SJSA1 (cell line): ENCODE data around the gene NFRKB. TPM values are rescaled to one million over a fixed set of nuclear protein-coding genes. Genes with fewer than 3 reads are reported as not detected.

Experiments used
- DNase-seq, 2 experiments: peaks; one replicate each; pipeline ENCODE4 v3.0.0-alpha.2; 2015 to 2020; ENCODE audit warnings: low spot score in 2 of 2, low read depth in 1 of 2
- H3K27ac ChIP-seq: fragments of 250-450 bp; sonication (Bioruptor Pico); 2 replicates; pipeline ENCODE4 v1.5.1; 2020; ENCODE audit warnings: mild to moderate bottlenecking, moderate library complexity
- H3K27me3 ChIP-seq: fragments of 250-450 bp; sonication (Bioruptor Pico); replicated peaks from 2 replicates; pipeline ENCODE4 v1.5.1; 2020; ENCODE audit warnings: mild to moderate bottlenecking, moderate library complexity
- H3K36me3 ChIP-seq: fragments of 250-450 bp; sonication (Bioruptor Pico); 2 replicates; pipeline ENCODE4 v1.5.1; 2020; ENCODE audit warnings: mild to moderate bottlenecking
- H3K4me1 ChIP-seq: fragments of 250-450 bp; sonication (Bioruptor Pico); replicated peaks from 2 replicates; pipeline ENCODE4 v1.6.1; 2021; ENCODE audit warnings: mild to moderate bottlenecking
- H3K4me3 ChIP-seq: fragments of 250-450 bp; sonication (Bioruptor Pico); 2 replicates; pipeline ENCODE4 v1.5.1; 2020; ENCODE audit warnings: mild to moderate bottlenecking
- H3K9me3 ChIP-seq: fragments of 250-450 bp; sonication (Bioruptor Pico); replicated peaks from 2 replicates; pipeline ENCODE4 v1.5.1; 2020; ENCODE audit warnings: mild to moderate bottlenecking
- total RNA-seq: library from RNA; depleted of rRNA; stranded (reverse); fragments of >200 nt; shearing (Covaris generic); gene quantifications from 2 replicates; pipeline ENCODE4 v1.2.3, GENCODE V29; 2014

NFRKB gene
- total RNA-seq, 1 experiment from 2014 or later = 19.6 TPM

GRCh38 chr11:129928923-129929692, 33.7 kb upstream of the NFRKB start:
- H3K27me3 ChIP-seq = no peaks in the 10 kb centered on the region
- no peak overlapping the region for H3K27ac ChIP-seq
- H3K9me3 ChIP-seq = no peaks in the 10 kb centered on the region
- DNase-seq = no peak
- no peaks in the 10 kb centered on the region for H3K4me1 ChIP-seq
- H3K4me3 ChIP-seq = no peak overlapping the region
- H3K36me3 ChIP-seq = no peaks in the 10 kb centered on the region

GRCh38 chr11:129922674-129923073, 27.3 kb upstream of the NFRKB start:
- H3K27ac ChIP-seq = no peak overlapping the region
- DNase-seq = no peak
- 0 out of 2 replicates have a peak, but pooled peaks cover 7% of the 10 kb centered on the region for H3K36me3 ChIP-seq

GRCh38 chr11:129918361-129918760, 23.0 kb upstream of the NFRKB start:
- Histone ChIP-seq H3K9me3 (no peaks in the 10 kb centered on the region), H3K4me3 (no peak overlapping the region), H3K27ac (no peak overlapping the region), H3K36me3 (0 out of 2 replicates have a peak, but pooled peaks cover 7% of the 10 kb centered on the region), H3K4me1 (no peaks in the 10 kb centered on the region), H3K27me3 (no peaks in the 10 kb centered on the region)
- DNase-seq = no peak

More at GRCh38 chr11:129922674-129923073, 27.3 kb upstream of the NFRKB start:
- Histone ChIP-seq H3K4me1 (no peaks in the 10 kb centered on the region), H3K27me3 (no peaks in the 10 kb centered on the region), H3K9me3 (no peaks in the 10 kb centered on the region), H3K4me3 (no peak overlapping the region)

- Histone ChIP-seq H3K27me3 (no peaks in the 10 kb centered on the region), H3K4me1 (no peaks in the 10 kb centered on the region), H3K36me3 (no peaks in the 10 kb centered on the region), H3K27ac (no peak overlapping the region), H3K9me3 (no peaks in the 10 kb centered on the region), H3K4me3 (no peak overlapping the region)
- no peak for DNase-seq
Observed at GRCh38 chr11:129917231-129917630, 21.9 kb upstream of the NFRKB start.

- no peaks in the 10 kb centered on the region for H3K9me3 ChIP-seq
- H3K36me3 ChIP-seq = 0 out of 2 replicates have a peak, but pooled peaks cover 5% of the 10 kb centered on the region
- H3K4me1 ChIP-seq = peaks cover 7% of the 10 kb centered on the region
- no peaks in the 10 kb centered on the region for H3K27me3 ChIP-seq
- no peak overlapping the region; the same call in 1 of the 2 replicates for H3K27ac ChIP-seq
- H3K4me3 ChIP-seq = no peak overlapping the region
- DNase-seq = no peak
Observed at GRCh38 chr11:129911298-129911697, 15.9 kb upstream of the NFRKB start.

GRCh38 chr11:129910360-129910759, 15.0 kb upstream of the NFRKB start:
- Histone ChIP-seq H3K9me3 (no peaks in the 10 kb centered on the region), H3K4me1 (peaks cover 7% of the 10 kb centered on the region), H3K4me3 (no peak overlapping the region), H3K36me3 (0 out of 2 replicates have a peak, but pooled peaks cover 5% of the 10 kb centered on the region), H3K27ac (no peak overlapping the region), H3K27me3 (no peaks in the 10 kb centered on the region)
- no peak for DNase-seq

GRCh38 chr11:129905402-129905801, 10.0 kb upstream of the NFRKB start:
- DNase-seq = no peak
- Histone ChIP-seq H3K4me3 (no peak overlapping the region), H3K4me1 (no peaks in the 10 kb centered on the region), H3K36me3 (0 out of 2 replicates have a peak, but pooled peaks cover 5% of the 10 kb centered on the region), H3K27ac (no peak overlapping the region), H3K27me3 (no peaks in the 10 kb centered on the region), H3K9me3 (no peaks in the 10 kb centered on the region)

- DNase-seq = no peak
- H3K27ac ChIP-seq = no peak overlapping the region
- peak overlapping the region; percentile 65 for H3K4me3 ChIP-seq
Observed at GRCh38 chr11:129896062-129896461, 684 bp upstream of the NFRKB start.

GRCh38 chr11:129894278-129895125, 876 bp downstream of the NFRKB start:
- Histone ChIP-seq H3K9me3 (no peaks in the 10 kb centered on the region), H3K4me3 (peak overlapping the region; percentile 65), H3K36me3 (peaks cover 15% of the 10 kb centered on the region), H3K4me1 (peaks cover 11% of the 10 kb centered on the region; the same call in 1 of the 2 replicates), H3K27me3 (no peaks in the 10 kb centered on the region), H3K27ac (no peak overlapping the region)
- DNase-seq = peak in 1 of 2 experiments; percentile 18

More at GRCh38 chr11:129896062-129896461, 684 bp upstream of the NFRKB start:
- H3K9me3 ChIP-seq = no peaks in the 10 kb centered on the region
- H3K36me3 ChIP-seq = peaks cover 10% of the 10 kb centered on the region
- peaks cover 11% of the 10 kb centered on the region; the same call in 1 of the 2 replicates for H3K4me1 ChIP-seq
- no peaks in the 10 kb centered on the region for H3K27me3 ChIP-seq

GRCh38 chr11:129888451-129888850, 6.9 kb downstream of the NFRKB start:
- DNase-seq = no peak
- H3K4me3 ChIP-seq = no peak overlapping the region
- H3K4me1 ChIP-seq = no peaks in the 10 kb centered on the region
- H3K36me3 ChIP-seq = peaks cover 37% of the 10 kb centered on the region
- no peaks in the 10 kb centered on the region for H3K27me3 ChIP-seq
- no peak overlapping the region for H3K27ac ChIP-seq
- no peaks in the 10 kb centered on the region for H3K9me3 ChIP-seq

GRCh38 chr11:129885381-129885780, 10.0 kb downstream of the NFRKB start:
- Histone ChIP-seq H3K36me3 (peaks cover 45% of the 10 kb centered on the region), H3K9me3 (no peaks in the 10 kb centered on the region), H3K4me3 (no peak overlapping the region), H3K27ac (no peak overlapping the region), H3K27me3 (no peaks in the 10 kb centered on the region), H3K4me1 (no peaks in the 10 kb centered on the region)
- no peak for DNase-seq

- Histone ChIP-seq H3K27me3 (no peaks in the 10 kb centered on the region), H3K4me3 (no peak overlapping the region), H3K9me3 (no peaks in the 10 kb centered on the region), H3K36me3 (peaks cover 42% of the 10 kb centered on the region), H3K4me1 (no peaks in the 10 kb centered on the region), H3K27ac (no peak overlapping the region)
- no peak for DNase-seq
Observed at GRCh38 chr11:129884581-129884980, 10.8 kb downstream of the NFRKB start.

GRCh38 chr11:129881570-129882170, 13.7 kb downstream of the NFRKB start:
- H3K27me3 ChIP-seq = no peaks in the 10 kb centered on the region
- no peak overlapping the region for H3K4me3 ChIP-seq
- H3K4me1 ChIP-seq = no peaks in the 10 kb centered on the region
- no peak overlapping the region for H3K27ac ChIP-seq
- H3K9me3 ChIP-seq = no peaks in the 10 kb centered on the region
- DNase-seq = no peak
- H3K36me3 ChIP-seq = peaks cover 33% of the 10 kb centered on the region
